ENCODE data around the gene CCDC186. TPM values are rescaled to one million over a fixed set of nuclear protein-coding genes. Genes with fewer than 3 reads are reported as not detected.
"Not testable (repeated sequence)": the region's sequence is repeated elsewhere in the genome, so short reads cannot be mapped to it uniquely, and the experiment has no call there.

CCDC186 gene
- total RNA-seq, 1 experiment from 2014 or later, result 9.8 TPM

- no peak for DNase-seq (ENCODE audit: low spot score)
These were observed 739 bp upstream of the CCDC186 start for GRCh38 chr10:114174695-114175188.

GRCh38 chr10:114173603-114173920 is 441 bp downstream of the CCDC186 start:
- no peak for DNase-seq (ENCODE audit: low spot score)

- DNase-seq (ENCODE audit: low spot score), result peak; percentile 42
These were observed 1.0 kb downstream of the CCDC186 start for GRCh38 chr10:114172776-114173602.

- no peak for DNase-seq (ENCODE audit: low spot score)
These were observed 1.8 kb downstream of the CCDC186 start for GRCh38 chr10:114172216-114172615.

GRCh38 chr10:114168450-114169009 is 5.5 kb downstream of the CCDC186 start:
- no peak for DNase-seq (ENCODE audit: low spot score)

DNA sequence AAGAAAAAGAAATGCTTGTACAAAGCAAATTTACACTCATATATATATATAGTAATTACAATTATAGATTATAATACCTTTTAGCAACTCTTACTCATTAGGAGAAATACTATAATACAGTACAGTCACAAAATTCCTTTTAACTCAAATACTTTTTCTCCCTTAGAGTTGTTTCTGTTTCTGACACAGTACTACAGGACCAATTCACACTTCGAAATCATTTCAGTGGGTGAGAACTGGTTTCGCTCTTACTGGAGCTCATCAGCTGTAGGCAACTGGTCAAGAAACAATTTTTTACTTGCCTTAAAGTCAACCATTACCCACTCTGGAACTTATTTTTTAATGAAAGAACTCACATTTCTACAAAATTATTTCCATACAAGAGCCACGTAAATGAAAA is 6.0 kb downstream of the CCDC186 start:
- DNase-seq (ENCODE audit: low spot score), result no peak

DNA sequence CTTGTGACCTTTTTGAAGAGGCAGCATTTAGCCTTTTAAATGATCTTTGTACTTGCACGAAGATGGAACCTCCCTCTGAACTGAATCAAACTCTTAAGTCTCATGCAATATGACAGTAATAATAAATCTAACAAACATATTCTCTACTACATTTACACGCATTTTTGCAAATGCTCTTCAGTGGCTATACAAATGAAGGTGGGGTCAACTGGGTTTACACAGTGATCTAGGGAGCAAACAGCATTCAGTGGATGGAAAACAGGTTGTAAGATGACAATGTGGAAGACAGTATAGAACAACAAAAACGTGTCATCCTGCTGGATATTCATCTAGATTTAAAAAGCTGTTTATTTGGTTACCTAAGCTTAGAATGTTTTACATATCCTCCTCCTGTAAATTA is 7.5 kb downstream of the CCDC186 start:
- DNase-seq (ENCODE audit: low spot score), result no peak

GRCh38 chr10:114166043-114166442 is 8.0 kb downstream of the CCDC186 start:
- peak; percentile 71 for DNase-seq (ENCODE audit: low spot score)

DNA sequence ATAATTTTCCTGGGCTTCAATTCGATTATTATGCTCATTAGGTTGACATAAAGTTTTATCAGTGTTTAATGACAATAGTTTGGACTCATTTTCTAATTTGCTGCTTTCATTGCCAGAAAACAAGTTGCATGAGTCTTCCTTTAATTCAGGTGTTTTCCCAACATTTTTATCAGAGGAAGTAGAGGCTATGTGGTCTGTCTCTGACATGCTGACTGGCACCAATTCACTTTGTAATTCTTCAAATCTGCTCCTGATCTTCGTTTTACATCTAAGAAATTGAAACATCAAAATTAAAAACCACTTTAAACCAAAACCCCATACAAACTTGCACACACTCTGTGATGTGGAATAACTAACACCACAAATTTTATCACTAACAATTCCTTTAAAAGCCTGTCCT is 10.9 kb downstream of the CCDC186 start:
- no peak for DNase-seq (ENCODE audit: low spot score)

DNA sequence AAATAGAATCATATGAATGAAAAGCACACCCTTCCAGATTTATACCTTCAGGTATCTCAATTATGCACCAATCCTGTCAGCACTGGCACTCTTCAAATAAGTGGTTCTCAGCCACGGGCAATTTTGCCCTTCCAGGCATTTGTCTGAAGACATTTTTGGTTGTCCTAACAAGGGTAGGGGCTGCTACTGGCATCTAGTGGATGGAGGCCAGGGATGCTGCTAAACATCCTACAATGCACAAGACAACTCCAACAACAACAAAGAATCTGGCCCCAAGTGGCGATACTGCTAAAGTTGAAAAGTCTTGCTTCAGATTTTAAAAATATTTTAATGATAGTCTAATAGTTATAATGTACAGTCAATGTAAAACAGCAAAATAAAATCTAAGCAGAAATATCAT is 16.1 kb downstream of the CCDC186 start:
- no peak for DNase-seq (ENCODE audit: low spot score)

DNA sequence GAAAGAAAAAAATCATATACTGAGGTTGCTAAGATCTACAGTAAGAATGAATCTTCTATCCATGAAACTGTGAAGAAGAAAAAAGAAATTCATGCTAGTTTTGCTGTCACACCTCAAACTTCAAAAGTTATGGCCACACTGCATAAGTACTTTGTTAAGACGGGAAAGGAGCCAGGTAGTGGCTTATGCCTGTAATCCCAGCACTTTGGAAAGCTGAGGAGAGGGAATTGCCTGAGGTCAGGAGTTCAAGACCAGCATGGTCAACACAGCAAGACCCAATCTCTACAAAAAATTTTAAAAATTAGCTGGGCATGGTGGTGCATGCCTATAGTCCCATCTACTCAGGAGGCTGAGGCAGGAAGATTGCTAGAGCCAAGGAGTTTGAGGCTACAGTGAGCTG is 22.1 kb downstream of the CCDC186 start:
- DNase-seq (ENCODE audit: low spot score), result no peak

DNA sequence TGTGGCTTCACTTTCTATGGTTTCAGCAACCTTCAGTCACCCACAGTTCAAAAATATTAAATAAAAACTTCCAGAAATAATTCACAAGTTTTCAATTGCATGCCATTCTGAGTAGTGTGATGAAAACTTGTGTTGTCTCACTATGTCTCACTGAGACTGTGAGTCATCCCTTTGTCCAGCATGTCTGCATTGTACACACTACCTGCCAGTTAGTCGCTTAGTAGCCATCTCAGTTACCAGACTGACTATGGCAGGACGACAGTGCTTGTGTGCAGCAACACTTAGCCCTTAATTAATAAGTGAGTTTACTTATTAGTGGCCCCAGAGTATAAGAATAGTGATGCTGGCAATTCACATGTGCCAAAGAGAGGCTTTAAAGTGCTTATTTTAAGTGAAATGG is 22.5 kb downstream of the CCDC186 start:
- DNase-seq (ENCODE audit: low spot score), result no peak

DNA sequence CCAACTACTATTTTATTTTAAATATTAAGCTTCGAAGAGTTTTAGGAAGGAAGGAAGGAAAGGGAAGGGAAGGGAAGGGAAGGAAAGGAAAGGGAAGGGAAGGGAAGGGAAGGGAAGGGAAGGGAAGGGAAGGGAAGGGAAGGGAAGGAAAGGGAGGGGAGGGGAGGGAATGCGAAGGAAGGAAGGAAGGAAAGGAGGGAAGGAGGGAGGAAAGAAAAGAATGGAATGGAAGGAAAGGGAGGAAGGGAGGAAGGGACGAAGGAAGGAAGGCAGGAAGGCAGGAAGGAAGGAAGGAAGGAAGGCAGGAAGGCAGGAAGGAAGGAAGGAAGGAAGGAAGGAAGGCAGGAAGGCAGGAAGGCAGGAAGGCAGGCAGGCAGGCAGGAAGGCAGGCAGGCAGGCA is 24.5 kb downstream of the CCDC186 start:
- not testable (repeated sequence) for DNase-seq (ENCODE audit: low spot score)

GRCh38 chr10:114143160-114143559 is 30.8 kb downstream of the CCDC186 start:
- no peak for DNase-seq (ENCODE audit: low spot score)

DNA sequence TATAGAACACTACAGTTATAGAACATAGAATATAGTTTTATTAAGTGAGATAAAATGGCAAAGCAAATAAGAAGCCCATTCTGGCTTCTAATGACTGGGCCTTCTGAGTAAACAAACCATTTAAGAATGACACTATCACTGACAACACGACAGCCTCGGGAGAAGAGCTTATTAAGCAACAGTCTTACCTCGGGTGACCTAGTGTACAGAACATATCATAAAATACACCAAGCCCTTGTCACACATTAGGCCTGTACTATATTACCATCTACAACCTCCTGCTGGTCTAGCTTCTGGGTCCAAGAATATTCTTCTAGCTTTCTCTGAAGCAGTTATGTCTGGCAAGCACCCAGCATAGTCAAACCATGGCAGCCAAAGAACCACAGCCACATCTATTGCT is 32.0 kb downstream of the CCDC186 start:
- no peak for DNase-seq (ENCODE audit: low spot score)

GRCh38 chr10:114140827-114141226 is 33.2 kb downstream of the CCDC186 start:
- not testable (repeated sequence) for DNase-seq (ENCODE audit: low spot score)

DNA sequence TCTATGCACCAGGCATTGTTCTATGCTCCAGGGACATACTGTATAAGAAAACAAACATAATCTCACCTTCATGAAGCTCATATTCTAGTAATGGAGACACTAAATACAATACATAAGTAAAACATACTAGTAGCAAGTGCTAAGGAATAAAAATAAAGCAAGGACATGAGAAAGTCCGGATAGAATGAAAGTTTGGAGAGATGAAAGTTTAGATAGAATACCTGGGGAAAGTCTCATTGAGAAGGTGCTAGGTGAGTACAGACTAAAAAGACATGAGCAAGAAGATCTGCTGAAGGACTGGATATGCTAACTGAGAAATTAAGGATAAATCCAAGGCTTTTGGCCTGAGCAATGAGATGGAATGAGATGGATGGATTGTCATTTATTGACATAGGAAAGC is 34.0 kb downstream of the CCDC186 start:
- DNase-seq (ENCODE audit: low spot score), result no peak

GRCh38 chr10:114138581-114138980 is 35.4 kb downstream of the CCDC186 start:
- DNase-seq (ENCODE audit: low spot score), result no peak

GRCh38 chr10:114135476-114135875 is 38.5 kb downstream of the CCDC186 start:
- DNase-seq (ENCODE audit: low spot score), result no peak

- no peak for DNase-seq (ENCODE audit: low spot score)
These were observed 42.9 kb downstream of the CCDC186 start for GRCh38 chr10:114131094-114131493.

DNA sequence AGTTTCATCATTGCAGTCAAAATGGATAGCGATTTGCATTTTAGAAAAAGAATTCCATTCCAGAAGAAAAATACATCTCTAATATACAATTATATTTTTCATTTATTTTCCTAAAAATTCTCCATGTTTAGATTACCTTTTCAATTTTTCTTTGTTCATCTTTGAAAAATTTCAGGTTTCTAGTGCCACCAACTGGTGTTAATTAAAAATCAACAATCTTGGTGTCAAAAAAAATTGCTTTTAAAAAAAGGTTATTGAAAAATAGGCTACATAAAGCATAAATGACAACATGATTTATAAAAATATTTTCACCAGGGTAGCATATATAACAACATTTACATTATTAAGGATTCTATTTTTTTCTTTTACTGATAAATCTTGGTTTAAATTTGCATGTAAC is 53.0 kb downstream of the CCDC186 start:
- DNase-seq (ENCODE audit: low spot score), result no peak

- no peak for DNase-seq (ENCODE audit: low spot score)
These were observed 55.5 kb downstream of the CCDC186 start for GRCh38 chr10:114118514-114118913.

DNA sequence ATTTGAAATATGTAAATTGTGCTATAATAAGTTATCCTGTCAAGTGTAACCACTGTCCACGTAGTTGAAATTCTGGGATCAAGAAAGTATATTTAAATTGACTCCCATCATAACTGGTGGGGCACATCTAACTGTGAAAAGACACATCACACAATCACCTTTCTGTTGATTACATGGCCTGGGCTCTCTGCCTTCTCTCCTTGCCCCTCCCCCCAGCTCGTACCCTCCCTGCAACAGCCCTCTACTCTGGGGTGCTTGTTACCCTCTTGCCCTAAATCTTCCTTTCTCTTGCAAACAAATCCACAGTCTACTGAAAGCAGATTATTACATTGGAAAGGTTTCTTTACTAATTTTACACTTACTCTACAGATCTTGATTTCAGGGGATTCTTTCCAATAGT is 56.3 kb downstream of the CCDC186 start:
- no peak for DNase-seq (ENCODE audit: low spot score)

All from HT-29 (cell line).